DOHH2 (cell line): Measurements from ENCODE around the gene SAT1.

ENCODE experiments used
- H3F3A ChIP-seq: fragments of 200-600 bp; sonication (generic), shearing (Covaris generic); 2 replicates; pipeline ENCODE4 v1.6.0; 2016; ENCODE audit warnings: antibody characterized with exemption, mild to moderate bottlenecking; ENCODE audit not compliant: control insufficient read depth, insufficient read depth
- H3K27ac ChIP-seq: fragments of 200-600 bp; sonication (generic); 2 replicates; pipeline ENCODE4 v1.5.1; 2014; ENCODE audit warnings: low read depth, mild to moderate bottlenecking, low read length, moderate library complexity
- H3K27me3 ChIP-seq: fragments of 200-600 bp; sonication (generic); 2 replicates; pipeline ENCODE4 v1.6.1; 2014; ENCODE audit warnings: mild to moderate bottlenecking, low read length, mixed read lengths; ENCODE audit not compliant: control insufficient read depth
- H3K36me3 ChIP-seq: fragments of 200-600 bp; sonication (generic); 2 replicates; pipeline ENCODE4 v1.6.1; 2014; ENCODE audit warnings: mild to moderate bottlenecking, low read length, moderate library complexity, mixed read lengths; ENCODE audit not compliant: control insufficient read depth
- H3K4me1 ChIP-seq: fragments of 200-600 bp; sonication (generic); 2 replicates; pipeline ENCODE4 v1.6.1; 2014; ENCODE audit warnings: mild to moderate bottlenecking, low read length, mixed read lengths; ENCODE audit not compliant: control insufficient read depth
- H3K4me2 ChIP-seq: fragments of 200-600 bp; sonication (generic); 2 replicates; pipeline ENCODE4 v1.6.0; 2014; ENCODE audit warnings: mild to moderate bottlenecking, low read length, moderate library complexity
- H3K4me3 ChIP-seq: fragments of 200-600 bp; sonication (generic); 2 replicates; pipeline ENCODE4 v1.5.1; 2014; ENCODE audit warnings: mild to moderate bottlenecking, low read length, mixed read lengths
- H3K79me2 ChIP-seq: fragments of 200-600 bp; sonication (generic); 2 replicates; pipeline ENCODE4 v1.6.1; 2014; ENCODE audit warnings: mild to moderate bottlenecking, low read length, mixed read lengths; ENCODE audit not compliant: control insufficient read depth
- H3K9me2 ChIP-seq: fragments of 200-600 bp; sonication (generic); replicated peaks from 2 replicates; pipeline ENCODE4 v1.6.1; 2014; ENCODE audit warnings: mild to moderate bottlenecking, low read length, mixed read lengths; ENCODE audit not compliant: control insufficient read depth
- H3K9me3 ChIP-seq: fragments of 200-600 bp; sonication (generic); 2 replicates; pipeline ENCODE4 v1.6.1; 2014; ENCODE audit warnings: antibody characterized with exemption, low read length, mixed read lengths; ENCODE audit not compliant: control insufficient read depth, insufficient read depth
- H4K20me1 ChIP-seq: fragments of 200-600 bp; sonication (generic); 2 replicates; pipeline ENCODE4 v1.6.0; 2014; ENCODE audit warnings: low read depth, mild to moderate bottlenecking, antibody characterized with exemption, low read length, moderate library complexity; ENCODE audit not compliant: control insufficient read depth, insufficient read depth
- EZH2phosphoT487 ChIP-seq: fragments of 200-600 bp; sonication (generic); IDR thresholded peaks from 2 replicates; pipeline ENCODE4 v1.6.1; 2017; ENCODE audit warnings: borderline replicate concordance, mild to moderate bottlenecking, antibody characterized with exemption, low read length, moderate library complexity, mixed read lengths
- TF ChIP-seq, protein P1 (sequence below): fragments of 200-600 bp; sonication (generic); IDR thresholded peaks from one replicate; pipeline ENCODE4 v1.5.1; 2014; ENCODE audit warnings: antibody characterized with exemption, mild to moderate bottlenecking, low read depth, low read length; ENCODE audit not compliant: poor library complexity, severe bottlenecking

SAT1 gene

DNA sequence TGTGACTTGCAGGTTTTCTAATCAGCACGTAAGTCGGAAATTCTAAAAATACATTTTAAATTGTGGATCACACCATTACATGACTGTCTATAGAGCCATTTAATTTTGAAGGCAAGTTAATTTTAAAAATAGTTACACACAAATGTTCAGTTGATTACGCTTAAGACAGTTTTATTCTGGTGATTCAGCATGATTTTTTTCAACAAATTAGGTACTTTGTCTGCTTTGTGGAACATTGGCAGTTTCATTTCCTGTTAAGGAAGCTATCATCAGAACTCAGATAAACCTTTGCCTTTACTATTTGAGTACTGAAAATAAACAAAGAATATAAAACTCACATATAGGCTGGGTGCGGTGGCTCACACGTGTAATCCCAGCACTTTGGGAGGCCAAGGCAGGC lies 19.5 kb downstream of the SAT1 start:
- Histone ChIP-seq H3K4me2 (peak overlapping the region; percentile 47), H3K27ac (no peak overlapping the region), H3K4me1 (peaks cover 16% of the 10 kb centered on the region), H3K36me3 (no peaks in the 10 kb centered on the region), H3K9me2 (no peaks in the 10 kb centered on the region), H3K27me3 (no peaks in the 10 kb centered on the region), H3K79me2 (no peaks in the 10 kb centered on the region), H3K4me3 (no peak overlapping the region), H3K9me3 (no peaks in the 10 kb centered on the region), H4K20me1 (no peaks in the 10 kb centered on the region), H3F3A (no peaks in the 10 kb centered on the region)
- TF ChIP-seq, protein P1, sequence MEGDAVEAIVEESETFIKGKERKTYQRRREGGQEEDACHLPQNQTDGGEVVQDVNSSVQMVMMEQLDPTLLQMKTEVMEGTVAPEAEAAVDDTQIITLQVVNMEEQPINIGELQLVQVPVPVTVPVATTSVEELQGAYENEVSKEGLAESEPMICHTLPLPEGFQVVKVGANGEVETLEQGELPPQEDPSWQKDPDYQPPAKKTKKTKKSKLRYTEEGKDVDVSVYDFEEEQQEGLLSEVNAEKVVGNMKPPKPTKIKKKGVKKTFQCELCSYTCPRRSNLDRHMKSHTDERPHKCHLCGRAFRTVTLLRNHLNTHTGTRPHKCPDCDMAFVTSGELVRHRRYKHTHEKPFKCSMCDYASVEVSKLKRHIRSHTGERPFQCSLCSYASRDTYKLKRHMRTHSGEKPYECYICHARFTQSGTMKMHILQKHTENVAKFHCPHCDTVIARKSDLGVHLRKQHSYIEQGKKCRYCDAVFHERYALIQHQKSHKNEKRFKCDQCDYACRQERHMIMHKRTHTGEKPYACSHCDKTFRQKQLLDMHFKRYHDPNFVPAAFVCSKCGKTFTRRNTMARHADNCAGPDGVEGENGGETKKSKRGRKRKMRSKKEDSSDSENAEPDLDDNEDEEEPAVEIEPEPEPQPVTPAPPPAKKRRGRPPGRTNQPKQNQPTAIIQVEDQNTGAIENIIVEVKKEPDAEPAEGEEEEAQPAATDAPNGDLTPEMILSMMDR, result no peak
- no peak for TF ChIP-seq EZH2phosphoT487

DNA sequence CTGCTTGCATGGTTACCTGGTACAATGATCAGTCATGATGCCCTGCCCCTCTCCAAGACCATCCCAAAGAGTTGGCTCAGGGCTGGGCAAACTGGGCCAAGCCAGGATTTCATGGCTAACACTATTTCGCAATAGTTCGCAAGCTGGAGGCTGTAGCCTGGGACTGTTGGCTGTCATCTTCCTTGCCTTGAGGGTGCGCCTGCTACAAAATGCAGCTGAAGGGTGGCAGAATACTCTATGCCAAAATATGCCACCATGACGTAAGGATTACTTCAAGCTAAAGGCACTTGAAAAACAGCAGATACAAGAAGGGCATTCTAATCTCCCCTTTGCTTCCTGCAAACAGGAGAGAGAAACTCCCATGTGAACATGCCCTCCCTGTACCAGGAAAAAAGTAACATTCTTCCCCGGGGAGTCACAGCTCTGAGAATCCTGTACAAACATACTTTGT lies 21.0 kb downstream of the SAT1 start:
- no peak overlapping the region for H3K4me2 ChIP-seq
- H3F3A ChIP-seq, result no peaks in the 10 kb centered on the region; the same call in 1 of the 2 replicates
- no peaks in the 10 kb centered on the region for H3K9me3 ChIP-seq
- no peaks in the 10 kb centered on the region for H3K9me2 ChIP-seq
- no peaks in the 10 kb centered on the region for H3K79me2 ChIP-seq
- no peak overlapping the region for H3K4me3 ChIP-seq
- H3K4me1 ChIP-seq, result peaks cover 20% of the 10 kb centered on the region
- H3K36me3 ChIP-seq, result no peaks in the 10 kb centered on the region
- no peaks in the 10 kb centered on the region for H3K27me3 ChIP-seq
- no peak overlapping the region for H3K27ac ChIP-seq
- TF ChIP-seq, protein P1, result no peak
- TF ChIP-seq EZH2phosphoT487, result no peak
- no peaks in the 10 kb centered on the region for H4K20me1 ChIP-seq

DNA sequence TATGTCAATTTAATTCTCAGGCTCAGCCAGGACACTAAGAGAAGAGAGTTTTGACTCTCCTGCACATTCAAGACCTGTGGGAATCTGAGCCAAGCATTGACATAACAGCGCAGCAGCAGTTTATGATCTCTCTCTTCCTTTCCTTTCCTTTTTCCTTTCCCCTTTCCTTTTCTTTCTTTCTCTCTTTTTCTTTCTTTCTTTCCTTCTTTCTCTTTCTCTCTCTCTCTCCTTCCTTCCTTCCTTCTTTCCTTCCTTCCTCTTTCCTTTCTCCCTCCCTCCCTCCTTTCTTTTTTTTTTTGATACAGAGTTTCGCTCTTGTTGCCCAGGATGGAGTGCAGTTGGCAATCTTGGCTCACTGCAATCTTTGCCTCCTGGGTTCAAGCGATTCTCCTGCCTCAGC lies 21.6 kb downstream of the SAT1 start:
- no peaks in the 10 kb centered on the region for H3K9me3 ChIP-seq
- H3K36me3 ChIP-seq, result no peaks in the 10 kb centered on the region
- H3K27me3 ChIP-seq, result no peaks in the 10 kb centered on the region
- H3K9me2 ChIP-seq, result no peaks in the 10 kb centered on the region
- no peak overlapping the region for H3K4me3 ChIP-seq
- H3K27ac ChIP-seq, result no peak overlapping the region
- H3K4me2 ChIP-seq, result no peak overlapping the region
- H4K20me1 ChIP-seq, result no peaks in the 10 kb centered on the region
- no peaks in the 10 kb centered on the region for H3K79me2 ChIP-seq
- TF ChIP-seq, protein P1, result no peak
- peaks cover 20% of the 10 kb centered on the region for H3K4me1 ChIP-seq
- no peaks in the 10 kb centered on the region; the same call in 1 of the 2 replicates for H3F3A ChIP-seq

DNA sequence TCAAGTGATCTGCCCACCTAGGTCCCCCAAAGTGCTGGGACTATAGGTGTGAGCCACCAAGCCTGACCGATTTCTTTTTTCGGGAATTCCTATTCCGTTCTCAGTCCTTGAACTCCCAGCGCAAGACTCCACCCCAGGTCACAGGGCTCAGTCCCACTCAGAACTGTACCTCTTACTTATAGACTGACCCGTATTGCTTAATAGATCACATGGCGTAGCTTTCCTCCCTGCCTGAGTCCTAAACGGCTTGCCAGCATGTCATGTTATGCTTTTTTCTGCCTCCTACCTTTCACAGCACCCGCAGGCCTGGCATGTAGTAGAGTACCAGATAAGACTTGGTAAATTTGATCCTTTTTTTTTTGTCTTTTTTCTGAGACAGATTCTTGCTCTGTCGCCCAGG lies 22.4 kb downstream of the SAT1 start:
- Histone ChIP-seq H3K79me2 (no peaks in the 10 kb centered on the region), H3K27ac (no peak overlapping the region), H3K4me3 (no peak overlapping the region), H3K9me2 (no peaks in the 10 kb centered on the region), H3K9me3 (no peaks in the 10 kb centered on the region), H3F3A (no peaks in the 10 kb centered on the region; the same call in 1 of the 2 replicates), H3K36me3 (no peaks in the 10 kb centered on the region), H4K20me1 (no peaks in the 10 kb centered on the region), H3K4me2 (no peak overlapping the region), H3K27me3 (no peaks in the 10 kb centered on the region), H3K4me1 (peaks cover 22% of the 10 kb centered on the region)
- TF ChIP-seq, protein P1, result no peak
- TF ChIP-seq EZH2phosphoT487, result no peak
